HG02763 (cell line): ENCODE results near the gene KRT81.
"Not testable (repeated sequence)": the region's sequence is repeated elsewhere in the genome, so short reads cannot be mapped to it uniquely, and the experiment has no call there.

Source experiments
- ATAC-seq: cut with Tn5 transposase; IDR thresholded peaks from one replicate; pipeline ENCODE4 v1.9.1; 2021; ENCODE audit warnings: mild to moderate bottlenecking, moderate library complexity; ENCODE audit not compliant: unreplicated experiment

KRT81 gene

GRCh38 chr12:52278575-52279421 lies 12.5 kb downstream of the KRT81 start:
- peak; percentile 74 for ATAC-seq

- ATAC-seq: no peak
Observed at GRCh38 chr12:52277486-52278245, 13.7 kb downstream of the KRT81 start.

GRCh38 chr12:52275686-52276085 lies 15.6 kb downstream of the KRT81 start:
- ATAC-seq: no peak

GRCh38 chr12:52274521-52275120 lies 16.7 kb downstream of the KRT81 start, which contains the start of gene KRT86:
TSS of gene KRT86 (plus strand) at chr12:52274645. CDS start at chr12:52301917, 27,272 bp downstream.
- ATAC-seq: no peak

- ATAC-seq: no peak
Observed at GRCh38 chr12:52271158-52271557, 20.2 kb downstream of the KRT81 start.

GRCh38 chr12:52270541-52271070 lies 20.7 kb downstream of the KRT81 start:
- no peak for ATAC-seq

GRCh38 chr12:52268212-52268611 lies 23.1 kb downstream of the KRT81 start:
- no peak for ATAC-seq

- no peak for ATAC-seq
Observed at GRCh38 chr12:52267699-52268098, 23.6 kb downstream of the KRT81 start.

GRCh38 chr12:52267266-52267665 lies 24.1 kb downstream of the KRT81 start:
- no peak for ATAC-seq

GRCh38 chr12:52266514-52266913 lies 24.8 kb downstream of the KRT81 start:
- ATAC-seq: no peak

GRCh38 chr12:52264435-52264825 lies 26.9 kb downstream of the KRT81 start:
- no peak for ATAC-seq

- ATAC-seq: no peak
Observed at GRCh38 chr12:52263761-52264434, 27.4 kb downstream of the KRT81 start.

- ATAC-seq: no peak
Observed at GRCh38 chr12:52262286-52262685, 29.0 kb downstream of the KRT81 start.

- no peak for ATAC-seq
Observed at GRCh38 chr12:52261208-52261484, 30.2 kb downstream of the KRT81 start.

GRCh38 chr12:52260361-52261207 lies 30.8 kb downstream of the KRT81 start:
- ATAC-seq: no peak

- no peak for ATAC-seq
Observed at GRCh38 chr12:52259657-52260243, 31.6 kb downstream of the KRT81 start.

- ATAC-seq: no peak
Observed at GRCh38 chr12:52258335-52258901, 32.9 kb downstream of the KRT81 start.

GRCh38 chr12:52257922-52258321 lies 33.4 kb downstream of the KRT81 start:
- not testable (repeated sequence) for ATAC-seq

GRCh38 chr12:52257074-52257551 lies 34.2 kb downstream of the KRT81 start:
- ATAC-seq: no peak
